ENCODE results near the gene ZDHHC13.

GRCh38 chr11:19185516-19186052 lies 68.6 kb downstream of the ZDHHC13 start:
- TF ChIP-seq SRF (IDR thresholded peaks at IDR 0.05; ENCODE audit: low read depth) = no peak
- no peak for TF ChIP-seq TCF7L2 (IDR thresholded peaks at IDR 0.05; ENCODE audit: borderline replicate concordance, extremely low read depth, insufficient read depth, insufficient read length)
- no peak for TF ChIP-seq POLR2AphosphoS5 (IDR thresholded peaks at IDR 0.05; ENCODE audit: low read depth, low read length)
- TF ChIP-seq, protein P1, sequence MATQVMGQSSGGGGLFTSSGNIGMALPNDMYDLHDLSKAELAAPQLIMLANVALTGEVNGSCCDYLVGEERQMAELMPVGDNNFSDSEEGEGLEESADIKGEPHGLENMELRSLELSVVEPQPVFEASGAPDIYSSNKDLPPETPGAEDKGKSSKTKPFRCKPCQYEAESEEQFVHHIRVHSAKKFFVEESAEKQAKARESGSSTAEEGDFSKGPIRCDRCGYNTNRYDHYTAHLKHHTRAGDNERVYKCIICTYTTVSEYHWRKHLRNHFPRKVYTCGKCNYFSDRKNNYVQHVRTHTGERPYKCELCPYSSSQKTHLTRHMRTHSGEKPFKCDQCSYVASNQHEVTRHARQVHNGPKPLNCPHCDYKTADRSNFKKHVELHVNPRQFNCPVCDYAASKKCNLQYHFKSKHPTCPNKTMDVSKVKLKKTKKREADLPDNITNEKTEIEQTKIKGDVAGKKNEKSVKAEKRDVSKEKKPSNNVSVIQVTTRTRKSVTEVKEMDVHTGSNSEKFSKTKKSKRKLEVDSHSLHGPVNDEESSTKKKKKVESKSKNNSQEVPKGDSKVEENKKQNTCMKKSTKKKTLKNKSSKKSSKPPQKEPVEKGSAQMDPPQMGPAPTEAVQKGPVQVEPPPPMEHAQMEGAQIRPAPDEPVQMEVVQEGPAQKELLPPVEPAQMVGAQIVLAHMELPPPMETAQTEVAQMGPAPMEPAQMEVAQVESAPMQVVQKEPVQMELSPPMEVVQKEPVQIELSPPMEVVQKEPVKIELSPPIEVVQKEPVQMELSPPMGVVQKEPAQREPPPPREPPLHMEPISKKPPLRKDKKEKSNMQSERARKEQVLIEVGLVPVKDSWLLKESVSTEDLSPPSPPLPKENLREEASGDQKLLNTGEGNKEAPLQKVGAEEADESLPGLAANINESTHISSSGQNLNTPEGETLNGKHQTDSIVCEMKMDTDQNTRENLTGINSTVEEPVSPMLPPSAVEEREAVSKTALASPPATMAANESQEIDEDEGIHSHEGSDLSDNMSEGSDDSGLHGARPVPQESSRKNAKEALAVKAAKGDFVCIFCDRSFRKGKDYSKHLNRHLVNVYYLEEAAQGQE (IDR thresholded peaks at IDR 0.05; ENCODE audit: low read depth) = no peak
- TF ChIP-seq POLR2A (IDR thresholded peaks at IDR 0.05; ENCODE audit: borderline replicate concordance, extremely low read depth, insufficient read depth, insufficient read length) = no peak
- no peak for TF ChIP-seq CTCF (IDR thresholded peaks at IDR 0.05 in 2 of 3, conservative IDR thresholded peaks at IDR 0.05 in 1 of 3; ENCODE audit: borderline replicate concordance in 1 of 3, insufficient read depth in 1 of 3, low read depth in 2 of 3, low read length in 2 of 3)
- TF ChIP-seq SIN3A (IDR thresholded peaks at IDR 0.05; ENCODE audit: low read depth) = no peak
- no peak for TF ChIP-seq SP1 (IDR thresholded peaks at IDR 0.05; ENCODE audit: low read depth)
- TF ChIP-seq, protein P2, sequence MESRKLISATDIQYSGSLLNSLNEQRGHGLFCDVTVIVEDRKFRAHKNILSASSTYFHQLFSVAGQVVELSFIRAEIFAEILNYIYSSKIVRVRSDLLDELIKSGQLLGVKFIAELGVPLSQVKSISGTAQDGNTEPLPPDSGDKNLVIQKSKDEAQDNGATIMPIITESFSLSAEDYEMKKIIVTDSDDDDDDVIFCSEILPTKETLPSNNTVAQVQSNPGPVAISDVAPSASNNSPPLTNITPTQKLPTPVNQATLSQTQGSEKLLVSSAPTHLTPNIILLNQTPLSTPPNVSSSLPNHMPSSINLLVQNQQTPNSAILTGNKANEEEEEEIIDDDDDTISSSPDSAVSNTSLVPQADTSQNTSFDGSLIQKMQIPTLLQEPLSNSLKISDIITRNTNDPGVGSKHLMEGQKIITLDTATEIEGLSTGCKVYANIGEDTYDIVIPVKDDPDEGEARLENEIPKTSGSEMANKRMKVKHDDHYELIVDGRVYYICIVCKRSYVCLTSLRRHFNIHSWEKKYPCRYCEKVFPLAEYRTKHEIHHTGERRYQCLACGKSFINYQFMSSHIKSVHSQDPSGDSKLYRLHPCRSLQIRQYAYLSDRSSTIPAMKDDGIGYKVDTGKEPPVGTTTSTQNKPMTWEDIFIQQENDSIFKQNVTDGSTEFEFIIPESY (IDR thresholded peaks at IDR 0.05; ENCODE audit: extremely low read depth, insufficient replicate concordance, low read length) = no peak

All from HCT116 (cell line).